ENCODE measurements around the gene SLC33A1.
"Not testable (repeated sequence)": the region's sequence is repeated elsewhere in the genome, so short reads cannot be mapped to it uniquely, and the experiment has no call there.

SLC33A1 gene

DNA sequence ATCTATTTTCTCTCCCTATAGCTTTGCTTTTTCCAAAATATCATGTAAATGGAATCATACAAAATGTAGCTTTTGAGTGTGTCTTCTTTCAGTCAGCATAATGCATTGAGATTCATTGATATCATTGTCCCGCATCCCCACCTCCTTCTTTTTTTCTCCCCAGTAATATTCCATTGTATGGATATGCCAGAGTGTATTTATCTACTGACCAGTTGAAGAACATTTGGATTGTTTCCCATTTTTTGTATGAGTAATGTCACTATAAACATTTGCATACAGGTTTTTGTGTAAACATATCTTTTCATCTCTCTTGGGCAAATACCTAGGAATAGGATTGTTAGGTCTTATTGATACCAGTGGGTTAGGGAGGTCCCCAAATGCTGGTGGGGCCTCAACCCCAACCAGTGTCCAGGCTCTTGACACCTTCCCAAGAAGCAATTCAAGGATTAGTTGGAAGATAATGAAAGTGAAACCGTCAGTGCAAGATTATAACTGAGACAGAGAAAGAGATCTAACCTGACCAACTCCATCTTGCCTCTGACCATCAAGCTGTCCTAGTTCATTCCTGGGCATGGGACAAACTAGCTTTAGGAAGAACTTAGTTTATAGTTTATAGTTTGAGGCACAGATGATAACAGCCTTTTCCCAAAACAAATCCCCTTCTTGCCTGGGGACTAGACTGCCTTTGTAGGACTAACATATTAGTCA lies 7.4 kb upstream of the SLC33A1 start:
- no peak for DNase-seq

DNA sequence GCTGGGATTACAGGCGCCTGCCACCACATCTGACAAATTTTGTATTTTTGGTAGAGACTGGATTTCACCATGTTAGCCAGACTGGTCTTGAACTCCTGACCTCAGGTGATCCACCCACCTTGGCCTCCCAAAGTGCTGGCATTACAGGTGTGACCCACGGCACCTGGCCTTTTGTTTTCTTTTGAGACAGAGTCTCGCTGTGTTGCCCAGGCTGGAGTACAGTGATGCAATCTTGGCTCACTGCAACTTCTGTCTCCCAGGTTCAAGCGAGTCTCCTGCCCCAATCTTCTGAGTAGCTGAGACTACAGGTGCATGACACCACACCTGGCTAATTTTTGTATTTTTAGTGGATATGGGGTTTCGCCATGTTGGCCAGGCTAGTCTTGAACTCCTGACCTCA lies 6.2 kb upstream of the SLC33A1 start:
- DNase-seq = not testable (repeated sequence)

DNA sequence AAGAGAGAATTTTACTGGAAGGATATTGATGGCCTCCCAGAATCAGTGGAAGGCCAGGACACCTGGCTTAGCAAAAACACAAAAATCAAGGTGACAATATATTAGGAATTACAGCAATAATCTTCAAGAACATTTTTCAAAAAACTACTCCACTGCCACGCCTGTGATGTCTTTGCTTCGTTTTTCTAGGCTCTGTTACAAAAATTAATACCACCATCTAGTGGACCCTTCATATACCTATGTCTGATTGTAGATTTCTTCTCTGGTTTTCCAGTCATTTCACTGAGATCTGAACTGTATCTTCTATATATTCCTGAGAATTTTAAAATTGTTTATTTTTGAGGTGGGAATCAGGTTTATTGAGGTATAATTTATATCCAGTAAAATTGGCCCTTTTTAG lies 5.6 kb upstream of the SLC33A1 start:
- no peak for DNase-seq

DNA sequence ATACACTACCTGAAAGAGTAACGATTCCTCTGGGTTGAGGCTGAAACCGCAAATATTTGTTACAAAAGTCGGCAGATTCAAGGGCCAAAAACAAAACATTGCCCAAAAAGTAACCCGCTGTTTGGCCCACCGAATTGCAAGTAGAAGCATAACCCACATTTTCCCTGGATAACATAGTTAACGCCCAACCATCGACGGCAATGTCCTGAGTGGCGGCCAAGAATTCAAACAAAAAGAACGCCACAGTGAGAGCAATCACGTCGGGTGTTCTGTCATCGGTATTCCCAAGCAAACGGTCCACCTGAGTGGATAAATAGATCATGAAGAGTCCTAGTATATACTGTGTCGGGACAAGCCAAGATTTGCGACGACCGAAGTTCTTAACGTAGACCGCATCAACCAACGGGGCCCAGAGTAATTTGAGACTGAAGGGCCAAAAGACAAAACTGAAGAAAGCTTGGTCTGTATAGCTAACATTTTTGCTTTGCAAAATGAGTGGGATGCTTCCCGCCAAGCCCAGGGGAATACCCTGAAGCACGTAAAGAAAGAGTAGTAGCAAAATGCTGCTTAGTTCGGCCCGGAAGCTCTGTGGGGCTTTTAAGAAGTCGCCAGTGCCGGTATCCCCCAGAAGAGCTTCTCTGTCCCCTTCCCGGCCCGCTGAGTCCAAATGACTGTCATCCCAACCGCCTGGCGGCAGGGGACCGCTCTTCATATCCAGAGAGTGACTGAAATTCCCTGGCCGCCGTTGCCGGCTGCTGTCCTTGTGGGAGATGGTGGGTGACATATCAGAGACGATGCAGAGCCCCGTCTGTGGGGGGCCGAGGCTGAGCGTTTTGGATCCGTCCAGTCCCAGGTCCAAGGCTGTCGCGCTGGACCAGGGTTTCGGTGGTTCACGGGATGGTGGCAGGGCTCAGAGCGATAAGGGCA lies 750 bp downstream of the SLC33A1 start:
- peak; percentile 12 for DNase-seq

DNA sequence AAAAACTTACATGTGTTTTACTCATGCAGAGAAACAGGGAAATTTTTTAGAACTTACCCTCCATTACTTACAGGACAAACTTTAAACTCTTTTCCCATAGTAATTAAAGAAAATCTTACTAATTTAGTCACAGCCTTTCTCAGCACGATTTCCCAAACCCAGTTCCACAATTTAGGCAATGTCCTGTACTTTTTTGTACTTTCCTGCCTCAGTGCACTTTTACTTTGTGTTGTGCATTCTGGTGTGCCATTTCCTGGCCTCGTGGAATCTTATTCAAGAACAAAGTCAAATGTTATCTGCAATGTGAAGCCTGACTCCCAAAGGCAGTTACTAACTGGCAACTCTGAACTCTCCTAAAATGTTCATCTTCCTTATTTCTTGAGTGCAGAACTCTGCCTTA lies 1.9 kb downstream of the SLC33A1 start:
- DNase-seq = no peak

DNA sequence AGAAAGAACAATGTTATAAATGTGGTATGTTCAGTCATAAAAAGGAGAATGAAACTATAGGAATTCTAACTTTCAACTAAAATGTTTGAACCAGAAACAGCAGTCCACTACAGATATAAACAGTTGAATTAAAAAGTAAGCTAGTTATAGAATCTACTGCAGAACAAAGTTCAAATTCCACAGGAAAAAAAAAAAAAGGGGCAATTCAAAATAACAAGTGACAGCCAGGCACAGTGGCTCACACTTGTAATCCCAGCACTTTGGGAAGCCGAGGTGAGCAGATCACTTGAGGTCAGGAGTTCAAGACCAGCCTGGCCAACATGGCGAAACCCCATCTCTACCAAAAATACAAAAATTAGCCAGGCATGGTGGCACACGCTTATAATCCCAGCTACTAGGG lies 4.8 kb downstream of the SLC33A1 start:
- not testable (repeated sequence) for DNase-seq

DNA sequence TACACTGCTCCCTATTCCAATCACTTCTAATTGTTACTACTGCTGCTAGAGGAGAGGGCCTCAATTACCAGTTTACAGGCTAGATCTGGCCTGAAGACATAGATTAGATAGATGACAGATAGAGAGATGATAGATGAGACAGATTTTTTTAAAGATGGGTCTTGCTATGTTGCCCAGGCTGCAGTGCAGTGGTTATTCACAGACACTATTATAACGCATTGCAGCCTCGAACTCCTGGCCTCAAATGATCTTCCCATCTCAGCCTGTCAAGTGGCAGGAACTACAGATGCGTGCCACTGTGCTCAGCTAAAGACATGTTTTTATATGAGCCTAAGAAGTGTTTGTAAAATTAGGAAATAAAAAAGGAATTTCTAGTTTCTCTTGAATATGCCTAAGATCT lies 6.2 kb downstream of the SLC33A1 start:
- DNase-seq = no peak

DNA sequence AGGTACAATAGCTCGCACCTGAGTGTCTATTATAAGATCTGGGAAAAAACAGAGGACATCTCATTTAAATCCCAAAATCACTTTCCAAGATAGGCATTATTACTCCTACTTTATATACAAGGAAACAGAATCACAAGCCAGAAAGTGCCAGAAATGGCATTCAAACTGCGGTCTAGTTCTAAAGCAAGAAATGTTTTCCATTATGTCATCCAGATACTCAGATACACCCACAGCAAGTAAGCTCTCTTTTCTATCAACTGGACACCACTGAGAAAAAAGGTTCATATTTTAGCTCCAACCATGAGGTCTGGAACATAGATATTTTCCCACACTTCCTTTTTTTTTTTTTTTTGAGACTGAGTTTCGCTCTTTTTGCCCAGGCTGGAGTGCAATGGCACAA lies 8.1 kb downstream of the SLC33A1 start:
- no peak for DNase-seq

DNA sequence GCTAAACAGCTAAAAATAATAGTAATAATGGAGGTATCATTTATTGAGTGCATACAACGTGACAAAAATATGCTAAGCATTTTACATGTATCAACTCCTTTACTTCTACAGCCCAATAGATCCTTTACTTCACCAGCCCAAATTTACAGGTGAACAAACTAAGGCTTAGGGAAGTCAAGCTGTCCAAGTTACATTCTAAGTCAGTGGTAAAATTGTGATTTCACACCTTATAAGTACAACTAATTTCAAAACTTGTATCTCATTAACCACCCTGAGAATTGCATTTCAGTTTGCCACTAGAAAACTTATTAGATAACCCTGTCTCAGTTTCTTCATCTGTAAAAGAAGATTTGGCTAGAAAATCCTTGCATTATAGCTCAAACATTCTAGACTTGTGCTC lies 10.7 kb downstream of the SLC33A1 start:
- no peak for DNase-seq

DNA sequence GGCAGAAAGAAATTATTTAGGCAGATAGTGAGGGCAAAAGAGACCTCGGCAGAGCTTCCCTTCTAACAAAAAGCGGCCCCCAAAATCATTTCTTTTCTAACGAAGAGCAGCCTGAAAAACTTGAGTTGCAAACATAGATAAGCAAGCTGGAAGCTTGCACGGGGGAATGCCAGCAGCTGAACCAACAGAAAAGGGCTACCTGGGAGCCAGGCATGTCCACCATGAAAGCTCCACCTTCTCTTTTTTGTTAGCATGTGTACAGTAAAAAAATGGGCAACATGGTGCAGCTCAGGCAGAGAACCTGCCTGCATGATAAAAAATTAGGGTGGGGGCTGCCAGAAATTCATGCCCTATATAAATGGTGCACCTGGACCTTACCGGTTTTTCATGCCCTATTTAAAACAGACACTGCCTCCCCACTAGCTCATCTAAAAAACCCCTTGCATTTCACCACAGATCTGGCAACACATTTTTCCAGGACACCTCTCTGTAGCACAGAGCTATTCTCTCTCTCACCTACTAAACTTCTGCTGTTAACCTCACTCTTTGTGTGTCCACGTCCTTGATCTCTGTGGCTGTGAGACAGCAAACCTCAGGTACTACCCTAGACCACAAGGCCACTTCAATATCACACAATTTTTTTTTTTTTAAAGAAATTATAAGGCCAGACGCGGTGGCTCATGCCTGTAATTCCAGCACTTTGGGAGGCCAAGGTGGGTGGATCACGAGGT lies 18.7 kb downstream of the SLC33A1 start:
- no peak for DNase-seq

DNA sequence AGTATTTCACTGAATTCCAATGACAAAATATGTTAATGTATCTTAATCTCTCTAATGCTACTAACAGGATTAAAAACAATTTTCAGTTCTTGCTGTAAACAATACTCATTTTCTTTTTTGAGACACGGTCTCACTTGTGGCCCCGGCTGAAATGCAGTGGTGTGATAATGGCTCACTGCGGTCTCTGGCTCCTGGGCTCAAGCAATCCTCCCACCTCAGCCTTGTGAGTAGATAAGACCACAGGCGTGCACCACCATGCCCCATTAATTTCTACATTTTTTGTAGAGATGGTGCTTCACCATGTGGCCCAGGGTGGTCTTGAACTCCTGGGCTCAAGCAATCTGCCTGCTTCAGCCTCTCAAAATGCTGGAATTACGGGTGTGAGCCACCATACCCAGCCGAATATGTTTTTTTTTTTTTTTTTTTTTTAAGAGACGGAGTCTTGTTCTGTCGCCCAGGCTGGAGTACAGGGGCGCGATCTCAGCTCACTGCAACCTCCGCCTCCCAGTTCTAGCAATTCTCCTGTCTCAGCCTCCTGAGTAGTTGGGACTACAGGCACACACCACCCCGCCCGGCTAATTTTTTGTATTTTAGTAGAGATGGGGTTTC lies 25.6 kb downstream of the SLC33A1 start:
- not testable (repeated sequence) for DNase-seq

DNA sequence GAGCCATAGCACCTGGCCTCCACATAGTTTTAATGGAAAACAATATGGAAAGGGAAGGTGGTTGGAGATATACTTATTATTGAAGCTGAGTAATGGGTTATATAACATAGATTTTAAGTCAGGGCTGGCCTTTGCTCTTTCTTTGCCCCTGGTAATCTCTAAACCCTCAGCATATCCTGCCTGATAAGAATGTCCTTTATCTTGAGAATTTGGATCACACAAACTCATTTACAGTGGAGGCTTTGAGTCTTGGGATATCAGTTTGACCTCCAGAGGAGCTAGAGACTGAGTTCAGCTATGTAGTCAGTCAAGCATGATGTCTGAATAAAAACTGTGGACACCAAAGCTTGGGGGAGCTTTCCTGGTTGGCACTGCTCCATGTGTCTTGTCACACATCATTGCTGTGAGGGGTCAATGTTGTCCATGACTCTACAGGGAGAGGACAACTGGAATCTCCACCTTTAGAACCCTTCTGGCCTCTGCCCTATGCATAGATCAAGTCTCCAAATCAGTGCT lies 39.1 kb downstream of the SLC33A1 start:
- no peak for DNase-seq

DNA sequence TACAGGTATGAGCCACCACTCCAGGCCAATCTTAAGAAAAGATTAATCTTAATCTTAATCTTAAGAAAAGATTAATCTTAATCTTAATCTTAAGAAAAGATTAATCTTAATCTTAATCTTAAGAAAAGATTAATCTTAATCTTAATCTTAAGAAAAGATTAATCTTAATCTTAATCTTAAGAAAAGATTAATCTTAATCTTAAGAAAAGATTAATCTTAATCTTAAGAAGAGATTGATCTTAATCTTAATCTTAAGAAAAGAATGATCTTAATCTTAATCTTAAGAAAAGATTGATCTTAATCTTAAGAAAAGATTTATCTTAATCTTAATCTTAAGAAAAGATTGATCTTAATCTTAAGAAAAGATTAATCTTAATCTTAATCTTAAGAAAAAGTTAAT lies 41.0 kb downstream of the SLC33A1 start:
- DNase-seq = not testable (repeated sequence)

DNA sequence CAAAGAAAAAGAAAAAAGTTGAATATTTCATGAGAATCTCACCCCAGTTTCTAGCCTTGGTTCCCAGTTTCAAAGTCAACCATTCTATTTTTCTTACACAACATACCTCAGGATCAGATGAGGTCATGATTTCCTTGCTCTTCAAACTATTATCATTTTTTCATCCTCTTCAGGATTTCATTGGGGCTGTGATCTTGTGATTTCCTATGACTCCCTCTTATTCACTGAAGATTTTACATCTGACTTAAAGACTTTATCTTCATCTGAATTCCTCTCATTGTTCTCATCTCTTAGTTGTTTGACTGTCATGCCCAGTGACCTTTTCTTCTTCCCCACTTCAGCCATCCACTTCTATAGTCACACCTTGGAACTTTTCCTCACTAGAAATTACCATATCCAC lies 45.0 kb downstream of the SLC33A1 start:
- DNase-seq = no peak

DNA sequence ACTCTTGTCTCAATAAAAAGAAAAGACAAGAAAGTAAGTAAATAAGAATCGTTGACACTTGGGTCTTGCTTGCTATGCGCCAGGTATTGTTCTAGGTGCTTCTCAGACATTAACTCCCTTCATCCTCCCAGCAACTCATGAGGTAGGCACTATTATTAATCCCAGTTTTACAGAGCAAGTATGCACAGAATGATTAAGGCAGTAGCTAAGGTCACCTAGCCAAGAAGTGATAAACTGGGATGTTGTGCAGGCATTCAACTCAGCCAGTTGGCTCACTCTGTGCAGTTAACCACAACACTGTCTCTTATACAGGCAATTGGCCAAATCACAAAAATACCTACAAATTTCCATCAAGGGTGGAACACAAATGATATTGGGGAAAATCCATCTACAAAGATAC lies 46.4 kb downstream of the SLC33A1 start:
- DNase-seq = no peak

DNA sequence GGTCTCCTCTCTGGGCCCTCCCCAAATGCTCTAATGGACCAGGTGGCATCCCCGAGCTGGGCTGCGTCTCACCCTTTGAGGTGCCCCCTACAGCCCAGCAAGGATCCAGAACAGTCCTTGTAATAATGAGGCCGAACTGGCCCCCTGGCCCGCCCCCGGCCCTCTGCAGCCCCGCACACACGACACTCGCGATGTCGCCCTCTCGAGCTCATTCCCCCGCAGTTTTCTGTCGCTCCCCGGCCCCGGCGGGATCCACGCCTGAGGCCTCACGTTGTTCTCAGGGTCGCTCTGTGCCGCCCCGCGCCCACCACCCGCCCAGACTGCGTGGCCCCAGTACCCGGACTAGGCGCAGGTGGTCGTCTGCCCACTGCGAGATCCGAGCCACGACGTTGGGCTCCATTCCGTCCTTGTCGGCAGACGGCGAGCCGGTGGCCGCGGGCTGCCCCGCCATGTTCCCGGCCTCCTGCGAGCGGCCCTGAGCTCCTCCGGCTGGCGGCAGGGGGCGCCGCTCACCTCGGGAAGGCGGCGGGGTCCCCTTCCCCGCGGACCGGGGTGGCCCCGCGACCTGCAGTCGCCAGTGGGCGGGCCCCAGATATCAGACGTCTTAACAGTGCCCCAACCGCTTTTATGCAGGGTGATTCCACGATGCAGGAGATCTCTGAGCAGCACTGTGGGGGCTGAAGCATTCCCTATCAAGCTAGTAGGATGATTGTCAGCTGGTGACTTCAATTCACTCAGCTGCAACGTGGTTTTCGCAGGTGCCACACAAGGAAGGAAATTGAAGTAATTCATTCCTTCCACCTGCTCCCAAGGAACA lies 48.2 kb downstream of the SLC33A1 start, which contains the start of gene C3orf33:
C3orf33 (minus strand) TSS at position 477 of the 817 bp plus-strand sequence; CDS start at position 451, 26 bp downstream.
- DNase-seq = peak; percentile 63

DNA sequence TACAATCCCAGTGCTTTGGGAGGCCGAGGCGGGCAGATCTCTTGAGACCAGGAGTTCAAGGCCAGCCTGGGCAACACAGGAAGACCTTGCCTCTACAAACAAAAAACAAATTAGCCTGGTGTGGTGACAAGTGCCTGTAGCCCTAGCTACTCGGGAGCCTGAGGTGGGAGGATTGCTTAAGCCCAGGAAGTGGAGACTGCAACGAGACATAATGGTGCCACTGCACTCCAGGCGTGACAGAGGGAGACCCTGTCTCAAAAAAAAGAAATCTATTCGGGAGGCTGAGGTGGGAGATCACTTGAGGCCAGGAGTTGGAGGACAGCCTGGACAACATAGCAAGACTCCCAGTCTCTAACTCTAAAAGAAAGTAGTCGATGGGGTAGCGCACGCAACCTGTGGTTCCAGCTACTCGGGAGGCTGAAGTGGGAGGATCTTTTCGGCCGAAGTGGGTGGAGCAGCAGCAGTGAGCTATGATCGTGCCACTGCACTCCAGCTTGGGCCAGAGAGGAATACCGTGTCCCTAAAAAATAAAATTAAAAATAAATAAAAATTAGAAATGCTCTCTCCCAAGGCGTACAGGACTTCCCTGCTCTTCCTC lies 48.9 kb downstream of the SLC33A1 start:
- DNase-seq = no peak

DNA sequence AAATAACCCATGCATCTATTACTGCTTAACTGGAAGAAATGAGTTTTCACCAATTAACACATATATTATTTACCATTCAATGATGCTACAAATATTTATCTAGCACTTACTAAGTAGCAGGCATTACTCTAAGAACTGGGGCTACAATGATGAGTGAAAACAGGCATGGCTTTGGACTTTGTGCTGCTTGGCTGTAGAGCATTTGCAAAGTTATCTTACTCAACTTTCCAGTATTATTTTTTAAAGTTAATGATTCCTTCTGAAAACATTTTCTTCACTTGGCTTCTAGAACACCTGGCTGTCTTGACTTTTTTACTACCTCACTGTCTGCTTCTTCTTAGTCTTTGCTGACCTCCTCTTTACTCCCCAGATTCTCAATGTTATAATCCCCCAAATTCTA lies 49.9 kb downstream of the SLC33A1 start:
- DNase-seq = no peak

DNA sequence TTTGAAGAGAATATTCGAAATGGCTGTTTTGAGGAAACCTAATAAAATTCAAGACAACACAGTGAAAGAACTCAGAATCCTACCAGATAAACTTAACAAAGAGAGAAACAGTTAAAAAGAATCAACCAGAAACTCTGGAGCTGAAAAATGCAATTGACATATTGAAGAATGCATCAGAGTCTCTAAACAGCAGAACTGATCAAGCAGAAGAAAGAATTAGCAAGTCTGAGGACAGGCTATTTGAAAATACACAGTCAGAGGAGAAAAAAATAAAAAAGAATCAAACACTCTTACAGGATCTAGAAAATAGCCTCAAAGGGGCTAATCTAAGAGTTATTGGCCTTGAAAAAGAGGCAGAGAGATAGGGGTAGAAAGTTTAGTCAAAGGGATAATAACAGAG lies 61.7 kb downstream of the SLC33A1 start:
- no peak for DNase-seq

DNA sequence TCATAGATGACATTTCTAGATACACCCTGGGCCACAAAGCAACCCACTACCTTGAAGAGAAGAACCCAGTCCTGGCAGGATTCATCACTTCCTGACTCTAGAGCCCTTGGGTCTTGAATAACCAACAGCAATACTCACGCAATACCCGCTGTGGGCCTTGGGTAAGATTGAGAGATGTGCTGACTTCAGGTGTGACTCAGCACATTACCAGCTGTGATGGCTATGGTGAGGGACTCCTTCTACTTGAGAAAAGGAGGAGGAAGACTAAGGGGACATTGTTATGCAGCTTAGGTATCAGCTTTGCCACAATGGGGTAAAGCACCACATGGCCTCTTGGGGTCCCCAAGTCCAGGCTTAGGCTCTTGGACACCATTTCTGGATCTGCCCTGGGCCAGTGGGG lies 63.0 kb downstream of the SLC33A1 start:
- DNase-seq = no peak

DNA sequence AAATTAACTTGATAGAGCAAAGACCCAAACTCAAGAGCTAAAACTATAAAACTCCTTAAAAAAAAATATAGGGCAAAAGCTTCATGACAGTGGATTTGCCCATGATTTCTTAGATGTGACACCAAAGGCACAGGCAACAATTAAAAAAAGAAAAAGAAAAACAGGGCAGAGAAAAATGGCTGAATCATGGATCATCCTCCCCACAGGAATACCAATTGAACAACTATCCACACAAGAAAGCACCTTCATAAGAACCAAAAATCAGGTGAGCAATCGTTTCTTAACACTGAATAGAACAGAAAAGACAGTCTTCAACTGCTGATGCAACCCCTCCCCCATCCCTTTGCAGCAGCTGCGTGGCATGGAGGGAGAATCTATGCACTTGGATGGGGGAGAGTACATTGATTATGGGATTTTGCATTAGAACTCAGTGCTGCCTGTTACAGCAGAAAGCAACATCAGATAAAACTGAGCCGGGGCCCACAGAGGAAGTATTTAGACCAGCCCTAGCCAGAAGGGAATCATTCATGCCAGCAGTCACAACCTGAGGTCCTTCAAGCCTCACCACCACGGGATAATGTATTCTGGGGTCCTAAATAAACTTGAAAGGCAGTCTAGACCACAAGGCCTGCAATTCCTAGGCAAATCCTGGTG lies 63.8 kb downstream of the SLC33A1 start:
- no peak for DNase-seq
